GM12801 (cell line): ENCODE data around the gene TMEM121B.

Experiments
- CTCF ChIP-seq: IDR thresholded peaks from one replicate; pipeline ENCODE4 v1.5.1; 2011; ENCODE audit warnings: control low read depth; ENCODE audit not compliant: insufficient read length; ENCODE audit errors: extremely low read depth

Gene TMEM121B

GRCh38 chr22:17145021-17145680, 24.0 kb upstream of the TMEM121B start:
- TF ChIP-seq CTCF, result no peak

DNA sequence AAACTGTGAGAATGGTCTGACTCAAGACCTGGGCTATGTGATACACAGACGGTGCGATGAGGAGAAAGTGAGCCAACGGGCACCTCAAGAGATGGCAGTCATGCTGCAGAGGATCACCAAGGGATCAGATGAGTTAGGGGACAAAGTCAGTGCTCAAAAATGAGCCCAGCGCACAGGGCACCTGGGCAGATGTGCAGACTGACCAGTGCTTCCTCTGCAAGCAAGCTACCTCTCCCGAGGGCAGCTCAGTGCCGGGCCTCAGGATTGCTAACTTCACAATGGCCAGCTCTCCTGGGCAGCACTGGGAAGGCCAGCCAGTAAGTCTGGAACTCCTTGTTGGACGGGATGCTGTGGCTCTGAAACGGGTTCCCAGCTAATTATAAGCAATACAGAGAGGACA, 22.7 kb upstream of the TMEM121B start:
- TF ChIP-seq CTCF, result no peak

DNA sequence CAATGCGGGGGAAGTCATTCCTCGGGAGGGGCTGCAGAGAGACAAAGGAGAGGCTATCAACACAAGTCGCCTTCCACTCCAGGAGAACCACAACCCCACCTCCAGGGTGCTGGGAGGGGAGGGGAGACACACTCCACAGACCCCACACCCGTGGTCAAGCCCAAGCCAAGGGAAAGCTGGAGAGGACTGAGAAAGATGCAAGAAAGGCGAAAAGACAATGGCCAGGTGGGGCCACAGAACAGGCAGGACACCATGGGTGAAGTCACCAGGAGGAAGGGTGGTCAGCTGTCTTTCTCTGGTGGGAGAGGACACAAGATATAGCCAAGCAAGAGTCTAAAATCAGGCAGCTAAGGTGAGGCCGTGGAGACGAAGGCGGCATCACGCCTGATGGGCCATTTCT, 21.9 kb upstream of the TMEM121B start:
- no peak for TF ChIP-seq CTCF

DNA sequence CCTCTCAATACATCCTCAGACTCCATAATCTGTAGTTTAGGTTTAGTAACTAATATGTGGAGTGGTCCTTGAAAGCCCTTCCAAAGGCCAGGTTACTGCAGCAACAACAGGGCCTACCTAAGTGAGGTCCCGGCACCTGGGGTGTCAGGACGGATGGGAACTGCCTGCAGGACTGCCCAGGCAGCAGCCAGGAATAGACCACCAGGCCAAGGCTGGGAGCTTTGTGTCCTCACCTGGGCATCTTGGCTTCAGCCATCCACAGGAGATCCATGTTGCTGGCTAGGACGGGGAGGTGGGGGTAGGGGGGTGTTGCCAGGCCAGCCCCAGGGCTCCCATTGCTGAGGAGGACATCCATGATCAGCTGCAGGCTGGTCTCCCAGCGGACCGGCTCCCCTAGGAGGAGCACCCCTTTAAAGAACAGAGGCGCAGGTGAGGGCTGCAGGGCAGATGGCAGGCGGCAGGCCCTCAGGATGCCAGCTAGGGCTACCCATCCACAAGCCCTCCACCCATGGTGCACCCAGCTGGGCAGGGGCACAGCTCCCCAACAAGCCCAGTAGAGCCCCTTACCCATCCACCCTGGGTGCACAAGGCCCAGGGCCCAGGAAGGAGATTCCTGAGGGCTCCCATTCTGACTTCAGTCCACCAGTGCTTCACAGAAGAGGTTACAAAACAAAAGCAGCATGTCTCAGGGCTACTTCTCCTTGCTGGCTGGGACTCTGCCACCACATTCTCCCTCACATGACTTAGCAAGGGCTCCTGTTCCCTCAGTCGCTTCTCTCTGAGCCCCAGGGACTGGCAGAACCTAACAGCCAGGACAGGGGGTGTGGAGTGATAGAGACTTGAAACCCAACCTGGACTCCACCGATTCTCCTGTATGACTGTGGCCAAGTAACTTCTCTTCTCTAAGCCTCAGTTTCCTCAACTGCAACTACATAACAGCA, 19.9 kb upstream of the TMEM121B start:
- TF ChIP-seq CTCF, result no peak

GRCh38 chr22:17140022-17140421, 18.9 kb upstream of the TMEM121B start:
- no peak for TF ChIP-seq CTCF

- no peak for TF ChIP-seq CTCF
Measured at GRCh38 chr22:17138513-17138912, 17.4 kb upstream of the TMEM121B start.

DNA sequence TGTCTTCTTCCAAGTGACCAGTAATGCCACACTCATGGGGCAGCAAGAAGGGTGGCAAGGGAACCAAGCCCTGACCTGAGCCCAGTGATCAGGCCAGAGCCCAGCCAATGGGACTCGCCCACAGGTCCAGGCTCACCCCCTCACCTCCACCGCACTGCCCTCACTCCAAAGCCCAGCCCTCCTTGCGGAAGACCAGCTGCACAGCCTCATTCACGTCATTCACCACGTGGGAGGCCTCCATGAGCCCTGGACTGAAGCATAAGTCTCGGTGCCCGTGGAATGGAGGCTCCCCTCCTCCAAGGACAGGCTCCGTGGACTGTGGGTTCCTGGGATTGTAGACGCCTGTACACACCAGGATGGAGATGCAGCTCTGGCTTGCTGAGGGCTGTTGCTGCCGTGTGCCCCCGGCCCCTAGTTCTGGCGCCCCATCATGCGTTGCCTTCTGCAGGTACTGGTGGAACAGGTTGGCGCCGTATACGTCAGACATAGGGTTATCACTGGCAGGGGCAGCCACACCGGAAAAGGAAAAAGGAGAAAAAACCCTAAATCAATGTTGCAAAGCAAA, 16.8 kb upstream of the TMEM121B start:
- TF ChIP-seq CTCF, result no peak
